ACC112 (cell line): ENCODE measurements around the gene DDX50.
"Not testable (repeated sequence)": the region's sequence is repeated elsewhere in the genome, so short reads cannot be mapped to it uniquely, and the experiment has no call there.

Experiments used
- H2AFZ ChIP-seq: fragments of 200-600 bp; sonication (generic); one replicate; pipeline ENCODE4 v1.6.0; 2017; ENCODE audit warnings: antibody characterized with exemption, low read length; ENCODE audit not compliant: unreplicated experiment
- H3K27ac ChIP-seq: fragments of 200-600 bp; sonication (generic); 2 replicates; pipeline ENCODE4 v1.5.1; 2014; ENCODE audit warnings: low read depth, mild to moderate bottlenecking, antibody characterized with exemption, low read length, moderate library complexity
- H3K27me3 ChIP-seq: fragments of 200-600 bp; sonication (generic); 2 replicates; pipeline ENCODE4 v1.6.1; 2014; ENCODE audit warnings: mild to moderate bottlenecking, antibody characterized with exemption, low read length, moderate library complexity, mixed read lengths; ENCODE audit not compliant: insufficient read depth
- H3K36me3 ChIP-seq: fragments of 200-600 bp; sonication (generic); 2 replicates; pipeline ENCODE4 v1.6.1; 2016; ENCODE audit warnings: mild to moderate bottlenecking, antibody characterized with exemption, low read length, moderate library complexity, mixed read lengths; ENCODE audit not compliant: insufficient read depth
- H3K4me1 ChIP-seq: fragments of 200-600 bp; sonication (generic); one replicate; pipeline ENCODE4 v1.6.1; 2016; ENCODE audit warnings: low read length, mixed read lengths; ENCODE audit not compliant: insufficient read depth, unreplicated experiment, control insufficient read depth
- H3K4me3 ChIP-seq: fragments of 200-600 bp; sonication (generic); 2 replicates; pipeline ENCODE4 v1.5.1; 2014; ENCODE audit warnings: mild to moderate bottlenecking, low read depth, low read length
- H3K79me2 ChIP-seq: fragments of 200-600 bp; sonication (generic); one replicate; pipeline ENCODE4 v1.6.0; 2016; ENCODE audit warnings: low read length; ENCODE audit not compliant: control insufficient read depth, unreplicated experiment, insufficient read depth

DDX50 gene

DNA sequence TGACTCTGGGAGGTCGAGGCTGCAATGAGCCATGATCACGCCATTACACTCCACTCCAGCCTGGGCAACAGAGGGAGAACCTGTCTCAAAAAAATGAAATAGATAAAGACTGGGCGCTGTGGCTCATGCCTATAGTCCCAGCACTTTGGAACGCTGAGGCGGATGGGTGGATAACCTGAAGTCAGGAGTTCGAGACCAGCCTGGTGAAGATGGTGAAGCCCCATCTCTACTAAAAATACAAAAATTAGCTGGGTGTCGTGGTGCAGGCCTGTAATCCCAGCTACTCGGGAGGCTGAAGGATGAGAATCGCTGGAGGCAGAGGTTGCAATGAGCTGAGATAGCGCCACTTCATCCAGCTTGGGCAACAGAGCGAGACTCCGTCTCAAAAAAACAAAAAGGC is 53.8 kb downstream of the DDX50 start:
- Histone ChIP-seq H3K4me1 (peaks cover 25% of the 10 kb centered on the region), H2AFZ (no peak overlapping the region), H3K27me3 (no peaks in the 10 kb centered on the region), H3K27ac (no peak overlapping the region), H3K79me2 (peaks cover 39% of the 10 kb centered on the region), H3K4me3 (no peak overlapping the region; the same call in 1 of the 2 replicates), H3K36me3 (peaks cover 7% of the 10 kb centered on the region; the same call in 1 of the 2 replicates)

GRCh38 chr10:68955355-68955831 is 54.3 kb downstream of the DDX50 start:
- peaks cover 44% of the 10 kb centered on the region for H3K79me2 ChIP-seq
- H3K27me3 ChIP-seq, result no peaks in the 10 kb centered on the region
- H3K36me3 ChIP-seq, result peaks cover 11% of the 10 kb centered on the region; the same call in 1 of the 2 replicates
- peak overlapping the region; percentile 88 for H3K4me3 ChIP-seq
- peak overlapping the region; percentile 99 for H2AFZ ChIP-seq
- H3K4me1 ChIP-seq, result peaks cover 27% of the 10 kb centered on the region
- peak overlapping the region; percentile 82 for H3K27ac ChIP-seq

GRCh38 chr10:68955832-68956532 is 54.9 kb downstream of the DDX50 start, which contains the start of gene DDX21:
Gene DDX21, plus strand, starts transcription at chr10:68956170. Its CDS starts 56 bp downstream, at chr10:68956226.
- peaks cover 16% of the 10 kb centered on the region; the same call in 1 of the 2 replicates for H3K36me3 ChIP-seq

GRCh38 chr10:68957284-68957615 is 56.1 kb downstream of the DDX50 start:
- H3K79me2 ChIP-seq, result peaks cover 62% of the 10 kb centered on the region
- H3K27me3 ChIP-seq, result no peaks in the 10 kb centered on the region
- peaks cover 28% of the 10 kb centered on the region for H3K36me3 ChIP-seq
- H3K4me3 ChIP-seq, result peak overlapping the region; percentile 88
- peak overlapping the region; percentile 82 for H3K27ac ChIP-seq
- H2AFZ ChIP-seq, result no peak overlapping the region
- peaks cover 34% of the 10 kb centered on the region for H3K4me1 ChIP-seq

More at GRCh38 chr10:68955832-68956532, 54.9 kb downstream of the DDX50 start, which contains the start of gene DDX21:
- Histone ChIP-seq H3K27me3 (no peaks in the 10 kb centered on the region), H3K79me2 (peaks cover 49% of the 10 kb centered on the region), H3K4me3 (peak within 1 kb of the TSS; percentile 88), H3K4me1 (peaks cover 31% of the 10 kb centered on the region), H3K27ac (peak within 1 kb of the TSS; percentile 82), H2AFZ (peak within 1 kb of the TSS; percentile 99)

- Histone ChIP-seq H3K36me3 (peaks cover 32% of the 10 kb centered on the region), H3K79me2 (peaks cover 66% of the 10 kb centered on the region), H3K27me3 (no peaks in the 10 kb centered on the region), H2AFZ (no peak overlapping the region), H3K27ac (peak overlapping the region; percentile 82), H3K4me1 (peaks cover 34% of the 10 kb centered on the region), H3K4me3 (peak overlapping the region; percentile 88)
These were observed 56.5 kb downstream of the DDX50 start for GRCh38 chr10:68957654-68958053.

- Histone ChIP-seq H3K79me2 (peaks cover 81% of the 10 kb centered on the region), H3K36me3 (peaks cover 43% of the 10 kb centered on the region), H3K4me3 (no peak overlapping the region), H3K27me3 (no peaks in the 10 kb centered on the region), H2AFZ (no peak overlapping the region), H3K27ac (peak overlapping the region; percentile 12; the same call in 1 of the 2 replicates), H3K4me1 (peaks cover 32% of the 10 kb centered on the region)
These were observed 58.8 kb downstream of the DDX50 start for GRCh38 chr10:68959695-68960527.

DNA sequence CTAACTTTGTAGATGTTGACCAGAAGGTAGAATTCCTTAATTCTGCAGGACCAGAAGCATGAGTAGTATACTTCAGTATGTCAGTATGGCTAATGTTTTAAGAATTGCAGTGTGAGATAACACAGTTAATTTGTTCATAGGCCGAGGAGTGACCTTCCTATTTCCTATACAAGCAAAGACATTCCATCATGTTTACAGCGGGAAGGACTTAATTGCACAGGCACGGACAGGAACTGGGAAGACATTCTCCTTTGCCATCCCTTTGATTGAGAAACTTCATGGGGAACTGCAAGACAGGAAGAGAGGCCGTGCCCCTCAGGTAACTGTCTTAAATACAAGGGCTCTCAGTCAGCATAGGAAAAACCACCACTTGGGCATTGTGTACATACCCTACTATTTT is 62.0 kb downstream of the DDX50 start:
- peaks cover 65% of the 10 kb centered on the region for H3K79me2 ChIP-seq
- no peak overlapping the region for H2AFZ ChIP-seq
- H3K4me1 ChIP-seq, result peaks cover 25% of the 10 kb centered on the region
- H3K4me3 ChIP-seq, result no peak overlapping the region
- H3K36me3 ChIP-seq, result peaks cover 69% of the 10 kb centered on the region
- H3K27ac ChIP-seq, result no peak overlapping the region
- no peaks in the 10 kb centered on the region for H3K27me3 ChIP-seq

DNA sequence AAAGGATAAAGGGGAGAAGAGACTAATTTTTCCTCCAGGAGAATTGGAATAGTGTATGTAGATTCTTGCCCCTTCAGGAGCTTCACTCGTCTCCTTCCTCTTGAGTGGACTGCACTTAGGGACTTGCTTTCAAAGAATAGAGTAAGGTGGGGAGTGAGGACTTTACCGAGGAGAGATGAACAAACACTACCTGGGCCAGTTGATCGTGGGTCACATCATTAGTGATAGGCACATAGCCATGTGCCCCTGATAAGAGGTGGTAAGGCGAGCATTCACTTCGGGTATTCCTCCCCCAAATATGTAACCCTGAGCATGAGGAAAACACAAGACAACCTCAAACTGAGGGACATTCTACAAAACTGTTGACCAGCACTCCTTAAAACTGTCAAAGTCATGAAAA is 72.9 kb downstream of the DDX50 start:
- Histone ChIP-seq H3K27me3 (no peaks in the 10 kb centered on the region), H3K79me2 (peaks cover 26% of the 10 kb centered on the region), H2AFZ (no peak overlapping the region), H3K4me1 (no peaks in the 10 kb centered on the region), H3K27ac (no peak overlapping the region), H3K4me3 (no peak overlapping the region), H3K36me3 (peaks cover 57% of the 10 kb centered on the region)

- H3K27me3 ChIP-seq, H3K4me3 ChIP-seq, H3K27ac ChIP-seq, H2AFZ ChIP-seq, H3K4me1 ChIP-seq: not testable (repeated sequence)
- H3K36me3 ChIP-seq, result peaks cover 60% of the 10 kb centered on the region
- H3K79me2 ChIP-seq, result peaks cover 26% of the 10 kb centered on the region
These were observed 74.9 kb downstream of the DDX50 start for GRCh38 chr10:68975936-68976473.

DNA sequence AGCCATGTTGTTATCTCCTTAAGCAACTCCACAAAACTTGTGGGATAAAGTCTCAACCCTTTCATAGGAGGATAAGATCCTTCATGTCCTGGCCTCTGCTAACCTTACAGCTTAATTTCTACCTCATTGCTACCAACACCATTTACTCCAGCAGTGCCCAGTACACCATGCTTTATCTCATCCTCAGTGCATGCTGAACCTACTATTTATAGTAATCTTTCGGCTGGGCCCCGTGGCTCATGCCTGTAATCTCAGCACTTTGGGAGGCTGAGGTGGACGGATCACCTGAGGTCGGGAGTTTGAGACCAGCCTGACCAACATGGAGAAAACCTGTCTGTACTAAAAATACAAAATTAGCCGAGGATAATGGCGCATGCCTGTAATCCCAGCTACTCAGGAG is 78.6 kb downstream of the DDX50 start:
- H3K27ac ChIP-seq, H3K4me3 ChIP-seq, H2AFZ ChIP-seq, H3K79me2 ChIP-seq, H3K27me3 ChIP-seq, H3K4me1 ChIP-seq: not testable (repeated sequence)
- H3K36me3 ChIP-seq, result peaks cover 45% of the 10 kb centered on the region
